ENCODE data around the gene PPM1B. TPM values are rescaled to one million over a fixed set of nuclear protein-coding genes. Genes with fewer than 3 reads are reported as not detected.

The PPM1B gene
- total RNA-seq (2022; extraction: Qiagen RNA extraction) = 22.9 to 31.4 TPM (median 30.3 TPM) in 5 replicates

GRCh38 chr2:44168681-44169154, at the start of gene PPM1B:
Gene PPM1B, plus strand, starts transcription at chr2:44168875. Its CDS starts 32,325 bp downstream, at chr2:44201200.

Other genes with a start within 250 kb of the PPM1B start
- 87.6 to 107 TPM (median 101 TPM) in 5 replicates for gene LRPPRC, start 172.9 kb upstream of the PPM1B start, total RNA-seq (2022; extraction: Qiagen RNA extraction)
- gene SLC3A1, start 106.6 kb downstream of the PPM1B start, total RNA-seq (2022; extraction: Qiagen RNA extraction) = 0.73 to 1.5 TPM (median 1.0 TPM) in 5 replicates
- gene PREPL, start 192.6 kb downstream of the PPM1B start, total RNA-seq (2022; extraction: Qiagen RNA extraction) = 21.2 to 25.5 TPM (median 22.4 TPM) in 5 replicates
- gene CAMKMT, start 193.1 kb downstream of the PPM1B start, total RNA-seq (2022; extraction: Qiagen RNA extraction) = 4.1 to 7.1 TPM (median 5.1 TPM) in 5 replicates